Endometrium (tissue), 2 donors: ENCODE results near the gene CROCC2.

ENCODE experiments used
- FAIRE-seq: peaks from 2 replicates; lab custom pipeline; 2012; peaks lifted over from hg19 to GRCh38; lab: Jason Lieb, UNC
- donor health status: control.
- donor health status: control.

Gene CROCC2

DNA sequence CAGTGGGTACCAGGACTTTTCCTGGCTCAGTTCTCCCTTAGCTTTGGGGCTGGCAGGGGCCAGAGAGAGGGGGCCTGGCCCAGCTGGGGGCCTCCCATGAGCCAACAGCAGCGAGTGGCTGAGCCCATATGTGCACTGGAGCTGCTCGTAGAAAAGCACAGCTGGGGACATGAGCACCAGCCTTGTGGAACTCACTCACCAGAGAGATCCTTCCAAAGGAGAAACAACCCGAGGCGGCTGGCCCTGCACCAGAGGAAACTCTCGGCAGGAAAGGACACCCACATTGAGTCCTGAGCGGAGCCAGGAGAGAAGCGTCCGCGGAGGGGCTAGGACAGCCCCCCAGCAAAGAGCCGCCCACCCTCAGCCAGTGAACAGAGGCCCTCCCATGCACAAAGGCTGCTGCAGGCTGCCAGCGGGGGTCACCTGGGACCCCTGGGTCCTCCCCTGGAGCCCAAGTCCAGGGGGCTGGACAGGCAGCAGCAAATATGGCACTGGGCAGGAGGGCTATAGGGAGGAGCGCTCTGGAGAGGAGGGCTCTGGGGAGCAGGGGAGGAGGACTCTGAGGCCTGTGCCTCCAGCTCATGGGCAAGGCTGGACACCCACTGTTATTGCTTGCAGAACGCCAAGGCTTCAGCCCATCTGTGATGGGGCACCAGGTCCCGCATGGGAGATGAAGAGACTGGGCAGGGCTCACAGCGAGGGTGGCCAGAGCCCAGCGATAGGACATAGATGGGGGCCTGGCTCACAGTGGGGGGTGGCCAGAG, 50.2 kb downstream of the CROCC2 start:
- no peak for FAIRE-seq

DNA sequence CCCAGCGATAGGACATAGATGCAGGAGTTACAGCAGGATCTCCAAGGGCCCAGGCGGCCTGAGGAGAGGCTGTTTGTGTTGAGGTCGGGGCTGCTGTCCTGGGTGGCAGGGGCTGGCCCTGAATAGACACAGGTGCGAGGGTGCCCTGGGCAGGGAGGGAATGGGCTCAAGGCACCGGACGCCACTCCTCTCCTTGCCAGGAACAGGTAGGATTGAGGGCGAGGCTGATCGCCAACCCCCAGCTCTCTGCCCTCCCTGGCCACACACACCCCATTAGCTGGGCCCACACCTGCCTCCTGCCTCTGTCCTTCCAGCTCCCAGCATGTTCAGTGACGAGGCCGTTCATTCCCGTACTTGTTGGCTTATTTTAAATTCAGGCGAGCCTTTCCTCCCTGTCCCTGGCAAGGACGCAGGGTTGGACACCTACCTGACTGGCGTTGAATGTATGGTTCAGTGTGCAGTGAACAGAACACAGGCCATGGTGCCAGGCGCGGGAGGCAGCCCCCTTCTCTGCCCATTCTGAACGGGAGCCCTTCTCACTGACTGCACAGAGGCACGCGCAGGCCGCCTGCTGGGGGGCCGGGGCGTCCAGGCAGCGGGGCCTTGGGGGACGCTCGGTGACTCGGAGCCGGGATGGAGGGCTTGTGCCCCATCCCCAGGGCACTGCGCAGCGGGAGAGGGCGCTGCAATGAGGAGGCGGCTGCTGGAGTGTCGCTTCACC, 51.0 kb downstream of the CROCC2 start:
- no peak for FAIRE-seq

DNA sequence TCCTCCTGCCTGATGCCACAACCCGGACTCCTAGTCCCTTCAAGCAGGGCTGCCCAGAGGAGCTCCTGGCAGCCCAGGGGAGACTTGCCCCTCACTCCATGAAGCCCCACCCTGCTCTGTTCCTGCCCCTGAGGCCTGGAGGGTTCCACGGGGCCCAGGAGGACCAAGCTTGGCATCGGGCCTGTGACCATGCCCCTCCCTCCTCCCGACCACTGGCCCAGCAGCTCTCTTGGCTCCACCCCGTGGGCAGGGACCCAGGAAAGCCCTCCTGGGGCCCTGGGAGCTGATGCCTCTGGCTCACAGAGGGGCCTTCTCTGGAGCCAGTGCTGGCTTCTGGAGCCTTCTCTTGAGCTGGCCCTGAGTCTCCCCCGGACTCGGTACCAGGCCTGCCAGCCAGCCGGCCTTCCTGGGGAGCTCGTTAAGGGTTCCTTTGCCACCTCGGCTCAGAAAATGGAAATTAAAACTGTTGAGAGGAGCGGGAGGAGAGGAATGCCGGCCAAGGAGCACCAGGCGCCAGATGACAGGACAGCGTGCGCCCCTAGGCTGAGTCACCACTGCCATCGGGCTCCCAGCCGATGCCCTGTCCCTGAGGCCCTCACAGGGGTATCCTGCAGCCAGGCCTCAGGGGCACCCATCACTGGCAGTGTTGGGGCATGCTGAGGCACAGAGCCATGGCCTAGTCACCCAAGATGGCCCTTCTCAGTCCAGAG, 51.7 kb downstream of the CROCC2 start:
- no peak for FAIRE-seq

DNA sequence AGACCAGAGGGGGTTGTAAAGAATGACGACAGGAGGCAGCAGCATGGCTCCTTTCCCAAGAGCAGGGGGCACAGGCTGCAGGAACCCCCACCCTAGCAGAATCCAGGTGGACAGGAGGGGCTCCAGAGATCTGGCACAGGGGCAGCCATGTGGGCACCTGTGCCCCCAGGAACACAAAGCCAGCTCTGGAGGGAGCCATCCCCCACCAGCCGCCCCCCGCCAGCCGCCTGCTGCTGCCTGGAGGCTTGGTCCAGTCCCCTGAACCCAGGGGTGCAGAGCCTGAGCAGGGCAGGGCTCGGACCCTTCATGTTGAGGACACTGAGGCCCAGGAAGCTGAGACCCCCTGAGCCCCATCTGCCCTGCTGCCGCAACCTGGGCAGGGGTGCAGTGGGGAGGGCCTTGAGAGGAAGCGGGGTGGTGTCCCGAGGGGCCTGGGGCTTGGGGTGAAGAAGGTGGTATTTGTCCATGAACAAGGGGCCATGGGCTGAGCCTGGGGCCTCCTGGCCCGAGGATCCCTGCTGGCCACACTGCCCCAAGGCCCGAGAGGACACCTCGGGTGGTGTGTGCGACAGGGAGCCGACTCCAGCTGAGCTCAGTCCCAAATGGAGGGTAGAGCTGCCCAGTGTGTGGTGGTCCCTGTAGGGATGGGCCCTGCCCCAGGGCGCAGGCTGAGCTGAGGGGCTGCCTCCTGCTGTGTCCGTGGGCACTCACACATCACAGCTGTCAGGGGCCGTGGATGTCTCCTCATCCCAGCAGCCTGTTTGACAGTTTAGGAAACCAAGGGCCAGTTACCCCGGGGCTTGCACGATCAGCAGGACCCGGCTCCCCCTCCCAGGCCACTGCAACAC, 52.5 kb downstream of the CROCC2 start:
- no peak for FAIRE-seq

DNA sequence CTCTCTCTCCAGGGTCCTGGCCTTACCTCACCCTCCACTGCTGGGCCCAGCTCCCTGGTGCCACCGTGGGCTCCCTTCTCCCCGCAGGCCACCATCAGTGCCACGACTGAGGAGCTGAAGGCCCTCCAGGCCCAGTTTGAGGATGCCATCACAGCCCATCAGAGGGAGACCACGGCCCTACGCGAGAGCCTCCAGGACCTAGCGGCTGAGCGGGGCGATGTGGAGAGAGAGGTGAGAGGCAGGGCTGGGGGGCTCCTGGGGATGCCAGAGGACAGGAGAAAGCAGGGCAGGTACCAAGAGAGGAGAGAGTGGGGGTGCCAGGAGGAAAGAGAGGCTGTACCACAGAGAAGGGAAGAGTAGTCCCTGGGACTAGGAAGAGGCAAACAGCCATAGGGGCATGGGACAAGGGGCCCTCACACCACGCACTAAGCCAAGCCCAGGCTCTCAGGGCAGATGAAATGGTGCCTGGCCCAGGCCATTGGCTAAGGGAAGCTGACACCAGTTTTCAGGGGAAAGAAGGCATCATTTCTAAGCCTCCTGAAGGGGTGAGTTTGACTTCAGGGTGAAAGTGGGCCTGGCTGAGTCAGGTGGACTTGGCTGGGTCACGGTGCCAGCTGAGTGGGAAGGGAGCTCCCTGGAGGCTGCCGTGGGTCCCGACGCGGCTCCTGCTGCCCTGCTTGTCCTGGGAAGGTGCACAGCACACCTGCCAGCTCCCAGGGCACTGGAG, 53.2 kb downstream of the CROCC2 start:
- no peak for FAIRE-seq

DNA sequence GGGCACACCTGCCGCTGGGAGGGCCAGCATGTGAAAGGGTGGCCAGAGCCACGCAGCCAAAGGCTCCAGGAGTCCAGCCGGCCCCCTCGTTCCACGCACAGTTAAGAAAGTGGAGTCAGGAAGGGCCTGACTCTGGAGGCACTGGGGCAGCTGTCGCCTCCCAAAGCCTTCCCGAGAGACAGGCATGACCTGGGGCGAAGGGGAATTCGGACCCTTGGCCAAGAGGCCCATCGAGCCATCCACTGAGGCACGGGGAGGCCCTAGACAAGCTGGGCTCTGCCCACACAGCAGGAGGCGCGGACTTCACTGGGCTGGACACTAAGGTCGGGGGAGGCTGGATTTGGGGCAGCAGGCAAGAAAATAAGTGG, 53.8 kb downstream of the CROCC2 start:
- no peak for FAIRE-seq

DNA sequence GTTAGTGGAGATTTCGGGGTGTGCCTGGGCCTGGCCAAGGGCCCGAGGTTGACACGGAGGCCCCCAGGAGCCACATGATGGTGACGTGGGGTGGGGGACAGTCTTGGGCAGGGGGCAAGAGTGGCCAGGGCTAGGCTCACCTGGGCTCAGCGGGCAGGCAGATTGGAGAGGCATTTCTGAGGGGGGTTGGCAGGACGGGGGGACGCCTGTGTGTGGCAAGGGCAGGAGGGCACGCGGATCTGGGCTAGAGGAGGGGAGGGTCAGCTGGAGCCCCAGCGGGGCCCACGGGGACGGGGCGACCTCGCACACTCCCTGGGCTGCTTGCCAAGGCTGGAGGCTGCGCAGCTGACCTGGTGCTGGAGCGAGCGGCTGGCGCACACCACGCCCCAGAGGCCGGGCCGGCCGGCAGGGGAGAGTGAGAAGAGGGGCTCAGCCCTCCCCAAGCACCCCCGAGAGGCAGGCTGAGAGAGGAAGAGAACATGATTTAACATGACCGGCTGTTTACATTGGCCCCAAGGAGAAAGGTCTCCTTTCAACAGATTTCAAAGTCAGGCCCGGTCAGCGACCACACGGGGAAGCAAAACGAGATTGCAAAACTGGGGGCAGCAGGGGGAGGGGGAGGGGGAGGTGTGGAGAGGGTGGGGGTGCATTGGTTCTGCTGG, 54.3 kb downstream of the CROCC2 start:
- FAIRE-seq = peak; percentile 54

DNA sequence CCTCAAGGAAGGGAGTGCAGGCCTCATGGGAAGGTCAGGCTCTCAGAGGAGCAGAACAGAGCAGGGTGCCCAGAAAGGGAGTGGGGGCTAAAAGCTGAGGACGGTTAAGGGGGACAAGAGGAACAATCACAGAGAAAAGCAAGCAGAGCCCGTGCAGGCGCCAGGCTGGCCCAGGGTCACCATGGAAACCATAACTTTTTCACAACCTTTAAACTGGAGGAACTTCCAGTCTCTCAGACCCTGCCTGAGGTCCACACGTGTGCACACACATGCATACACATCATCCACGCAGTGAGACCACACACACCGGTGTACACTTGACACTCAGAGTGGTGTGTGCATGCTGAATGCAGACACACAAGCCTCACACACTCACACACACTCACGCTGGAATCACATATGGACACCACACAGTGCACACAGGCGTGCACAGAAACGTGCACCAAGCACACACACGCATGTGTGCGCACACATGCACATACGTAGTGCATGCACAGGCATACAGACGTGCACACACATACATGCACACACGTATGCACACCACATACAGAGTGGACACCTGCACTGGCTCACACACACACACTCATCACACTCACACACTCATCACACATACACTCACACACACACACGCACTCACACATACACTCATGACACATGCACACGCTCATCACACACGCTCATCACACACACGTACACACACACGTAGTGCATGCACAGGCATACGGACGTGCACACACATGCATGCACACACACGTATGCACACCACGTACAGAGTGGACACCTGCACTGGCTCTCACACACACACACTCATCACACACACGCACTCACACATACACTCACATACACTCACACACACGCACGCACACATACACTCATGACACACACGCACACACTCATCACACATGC, 55.1 kb downstream of the CROCC2 start:
- no peak for FAIRE-seq

DNA sequence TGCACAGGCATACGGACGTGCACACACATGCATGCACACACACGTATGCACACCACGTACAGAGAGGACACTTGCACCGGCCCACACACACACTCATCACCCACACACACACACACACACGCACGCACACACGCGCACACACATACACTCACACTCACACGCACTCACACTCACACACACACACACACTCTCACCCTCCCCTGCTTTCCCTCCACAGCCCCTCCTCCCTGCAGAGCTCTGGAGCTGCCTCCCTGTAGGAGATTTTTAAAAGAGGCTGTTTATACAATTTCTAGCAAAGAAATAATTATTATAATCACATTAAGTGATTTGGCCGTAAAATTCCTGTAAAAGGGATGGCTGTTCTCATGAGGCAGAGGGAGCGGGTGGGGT, 55.8 kb downstream of the CROCC2 start:
- peak; percentile 73 for FAIRE-seq

DNA sequence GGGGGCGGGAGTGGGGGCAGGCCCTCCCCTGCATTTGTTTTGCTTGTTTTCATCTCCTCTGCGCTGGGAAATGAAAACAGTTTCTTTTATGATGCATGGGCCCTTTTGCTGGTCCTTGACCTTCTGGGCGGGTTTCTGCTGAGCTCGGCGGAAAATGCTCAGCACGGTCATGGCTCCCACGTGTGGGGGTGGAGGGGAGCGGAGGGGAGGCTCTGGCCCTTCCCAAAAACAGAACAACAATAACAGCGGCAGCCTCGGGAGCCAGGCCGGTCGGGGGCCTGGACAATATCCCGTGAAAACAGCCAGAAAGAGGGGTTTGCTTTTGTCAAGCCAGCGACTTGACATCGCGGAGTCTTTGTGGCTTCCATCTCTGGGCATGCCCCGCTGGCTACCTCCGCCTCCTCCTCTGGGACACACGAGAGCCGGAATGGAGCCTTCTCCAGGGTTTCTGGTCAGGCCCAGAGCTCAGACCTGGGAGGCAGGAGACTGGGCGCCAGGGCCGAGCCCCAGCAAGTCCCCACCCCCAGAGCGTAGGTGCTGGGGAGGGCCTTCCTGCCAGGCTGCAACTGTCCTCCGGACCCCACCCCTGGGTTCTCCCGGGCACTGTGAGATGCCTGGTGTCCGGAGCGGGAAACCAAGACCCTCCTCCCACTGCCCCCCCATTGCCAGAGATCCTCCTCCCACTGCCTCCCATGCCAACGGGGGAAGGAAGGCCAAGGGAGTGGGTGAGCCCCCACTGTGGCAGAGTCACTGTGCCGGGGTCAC, 56.3 kb downstream of the CROCC2 start:
- peak; percentile 96 for FAIRE-seq

DNA sequence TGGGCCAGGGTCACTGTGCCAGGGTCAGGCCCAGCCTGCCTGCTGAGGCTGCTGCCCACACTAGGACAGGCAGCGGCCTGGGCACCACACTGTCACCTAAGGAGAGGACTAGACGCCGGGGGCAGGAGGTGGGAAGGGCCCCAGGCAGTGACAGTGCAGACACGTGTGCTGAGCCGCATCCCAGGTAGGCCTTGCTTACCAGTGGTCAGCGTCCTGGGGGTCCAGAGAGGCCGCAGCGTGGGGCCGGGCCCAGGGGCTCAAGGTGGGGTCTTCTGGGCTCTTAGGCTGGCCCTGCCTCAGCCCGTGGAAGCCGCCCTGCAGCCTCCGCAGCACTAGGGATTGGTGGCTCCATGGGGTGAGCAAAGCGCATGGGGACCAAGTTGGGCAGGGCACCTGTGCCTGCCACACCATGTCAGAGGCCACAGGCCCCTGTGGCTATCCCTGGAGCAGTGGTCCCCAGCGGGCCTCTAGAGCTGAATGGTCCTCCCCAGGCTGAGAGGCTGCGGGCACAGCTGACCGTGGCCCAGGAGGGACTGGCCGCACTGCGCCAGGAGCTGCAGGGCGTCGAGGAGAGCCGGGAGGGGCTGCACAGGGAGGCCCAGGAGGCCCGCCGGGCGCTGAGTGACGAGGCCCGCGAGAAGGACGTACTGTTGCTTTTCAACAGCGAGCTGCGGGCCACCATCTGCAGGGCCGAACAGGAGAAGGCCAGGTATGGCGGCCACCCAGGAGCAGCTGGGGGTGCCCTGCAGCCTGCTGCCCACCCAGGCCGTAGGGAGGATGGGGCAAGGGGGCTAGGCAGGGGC, 57.1 kb downstream of the CROCC2 start:
- no peak for FAIRE-seq

DNA sequence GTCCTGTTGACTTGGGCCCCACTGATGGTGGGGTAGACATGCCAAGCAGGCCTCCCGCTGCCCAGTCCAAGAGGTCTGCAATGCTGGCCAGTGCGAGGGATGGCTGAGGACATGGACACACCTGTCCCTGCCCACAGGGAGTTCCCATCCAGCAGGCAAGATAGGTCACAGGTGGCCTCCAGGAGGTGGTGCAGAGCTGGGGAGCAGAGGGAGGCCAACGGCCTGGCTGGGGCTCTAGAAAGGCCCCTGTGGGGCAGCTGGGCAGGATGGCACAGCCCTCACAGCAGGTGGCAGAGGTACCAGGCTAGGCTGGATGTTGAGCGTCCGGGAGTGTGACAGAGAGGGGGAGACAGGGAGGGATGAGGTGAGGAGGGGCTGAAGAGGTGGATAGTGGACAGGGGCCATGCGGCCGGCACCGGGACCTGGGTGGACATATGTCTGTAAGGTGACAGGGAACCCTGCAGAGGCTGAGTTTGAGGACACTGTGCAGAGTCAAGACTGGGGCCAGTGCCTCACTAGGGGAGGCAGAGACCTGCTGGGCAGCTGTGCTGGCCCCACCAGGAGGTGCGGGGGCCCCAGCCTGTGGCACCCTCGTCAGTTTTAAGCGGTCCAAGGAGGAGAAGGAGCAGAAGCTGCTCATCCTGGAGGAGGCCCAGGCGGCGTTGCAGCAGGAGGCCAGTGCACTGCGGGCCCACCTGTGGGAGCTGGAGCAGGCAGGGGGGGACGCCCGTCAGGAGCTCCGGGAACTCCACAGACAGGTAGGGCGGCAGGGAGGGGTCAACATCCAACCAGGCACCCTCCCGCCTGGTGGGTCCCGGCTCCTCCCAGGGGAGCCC, 58.0 kb downstream of the CROCC2 start:
- FAIRE-seq = no peak

DNA sequence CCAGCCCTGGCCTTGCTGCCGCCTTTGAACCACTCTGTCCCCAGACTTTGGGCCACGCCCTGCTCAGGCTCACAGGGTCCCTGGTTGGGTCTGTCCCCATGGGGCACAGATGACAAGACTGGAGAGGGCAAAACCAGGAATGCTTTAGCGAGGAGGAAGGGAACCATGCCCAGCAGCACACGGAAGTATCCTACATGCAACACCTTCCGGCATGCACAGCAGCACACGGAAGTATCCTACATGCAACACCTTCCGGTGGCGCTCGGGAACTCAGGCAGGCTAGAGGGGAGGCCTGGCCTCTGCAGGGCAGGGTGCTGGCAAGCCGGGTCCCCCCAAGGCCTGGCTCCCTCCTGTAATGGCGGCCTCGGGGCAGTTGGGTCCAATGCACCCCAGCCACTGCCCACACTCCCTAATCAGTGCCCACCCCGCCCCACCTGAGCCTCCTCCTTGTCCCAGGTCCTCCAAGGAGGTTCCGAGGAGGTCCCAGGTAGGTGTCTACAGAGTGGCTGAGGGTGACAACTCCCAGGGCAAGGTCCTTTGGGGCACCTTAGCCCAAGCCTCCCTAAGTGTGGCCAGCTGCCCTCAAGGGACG, 58.7 kb downstream of the CROCC2 start:
- FAIRE-seq = no peak

DNA sequence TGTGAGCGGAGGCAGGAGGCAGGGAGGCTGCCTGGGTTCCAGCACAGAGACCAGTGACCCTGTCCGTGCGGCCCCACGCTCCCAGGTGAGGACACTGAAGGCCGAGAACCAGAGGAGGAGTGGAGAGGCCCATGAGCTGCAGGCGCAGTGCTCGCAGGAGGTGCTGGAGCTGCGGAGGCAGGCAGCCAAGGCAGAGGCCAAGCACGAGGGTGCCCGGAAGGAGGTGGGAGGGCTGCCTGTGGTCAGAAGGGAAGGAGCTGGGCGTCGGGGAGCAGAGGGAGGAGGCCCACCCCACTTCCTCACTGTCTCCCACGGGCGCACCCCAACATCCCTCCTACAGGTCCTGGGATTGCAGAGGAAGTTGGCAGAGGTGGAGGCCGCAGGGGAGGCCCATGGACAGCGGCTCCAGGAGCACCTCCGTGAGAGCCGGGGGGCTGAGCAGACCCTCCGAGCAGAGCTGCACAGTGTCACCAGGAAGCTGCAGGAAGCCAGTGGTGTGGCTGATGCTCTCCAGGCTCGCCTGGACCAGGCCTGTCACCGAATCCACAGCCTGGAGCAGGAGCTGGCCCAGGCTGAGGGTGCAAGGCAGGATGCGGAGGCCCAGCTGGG, 59.3 kb downstream of the CROCC2 start:
- no peak for FAIRE-seq

DNA sequence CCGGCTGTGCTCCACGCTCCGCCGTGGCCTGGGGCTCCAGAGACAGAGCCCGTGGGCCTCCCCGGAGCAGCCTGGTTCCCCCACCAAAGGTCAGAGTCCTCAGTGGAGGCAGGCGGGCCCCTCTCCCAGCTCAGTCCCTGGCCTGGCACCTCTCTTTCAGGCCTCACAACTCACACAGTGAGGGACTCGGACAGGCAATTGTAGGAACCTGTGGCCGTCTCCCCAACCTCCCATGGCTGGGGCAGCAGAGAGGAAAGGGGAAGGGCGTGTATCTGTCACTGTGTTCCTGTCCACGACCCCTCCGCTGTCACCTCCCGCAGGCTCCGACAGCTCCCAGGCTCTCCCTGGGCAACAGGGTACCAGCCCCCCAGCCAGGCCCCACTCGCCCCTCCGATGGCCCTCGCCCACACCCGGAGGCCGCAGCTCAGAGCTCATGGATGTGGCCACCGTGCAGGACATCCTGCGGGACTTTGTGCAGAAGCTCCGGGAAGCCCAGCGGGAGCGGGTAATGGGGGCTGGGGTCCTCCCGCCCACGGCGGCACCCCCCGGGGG, 59.8 kb downstream of the CROCC2 start:
- FAIRE-seq = no peak

DNA sequence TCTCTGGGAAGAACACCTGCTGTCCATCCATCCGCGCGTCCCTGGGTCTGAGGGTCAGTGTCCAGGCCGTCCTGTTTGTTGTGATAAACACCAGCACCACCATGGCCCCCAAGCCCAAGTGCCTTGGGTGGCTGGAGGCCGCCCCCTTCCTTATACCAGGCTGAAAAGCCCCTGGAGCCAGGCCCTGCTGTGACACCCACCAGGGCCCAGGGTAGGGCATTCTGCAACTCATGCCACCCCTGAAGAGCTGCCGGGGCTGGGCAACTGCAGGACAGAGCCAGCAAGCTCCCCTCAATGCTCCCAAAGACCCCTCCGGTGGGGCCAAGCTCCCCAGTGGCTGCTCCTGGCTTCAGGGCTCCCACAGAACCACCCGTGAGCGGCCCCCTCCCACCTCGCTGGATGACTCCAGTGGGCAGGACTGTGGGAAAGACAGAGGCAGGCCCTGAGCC, 60.3 kb downstream of the CROCC2 start:
- no peak for FAIRE-seq
